Endothelial cell of umbilical vein (primary cell): ENCODE measurements around the gene OR6B2. TPM values are rescaled to one million over a fixed set of nuclear protein-coding genes. Genes with fewer than 3 reads are reported as not detected.

Experiments
- BruUV-seq: library from RNA; stranded (reverse); fragments of 400-500 nt; replicated peaks from 2 replicates; lab custom pipeline; 2021; lab: Mats Ljungman, UMichigan
- CTCF ChIA-PET: fragments of 300-600, 350-600 bp; sonication (Branson Sonifier 250); formaldehyde crosslinking; loops from one replicate; lab custom pipeline; 2021; ENCODE audit warnings: antibody characterized with exemption, inconsistent platforms; lab: Charles Lee
- POLR2A ChIA-PET: fragments of 300-600, 350-600 bp; sonication (Branson Sonifier 250); formaldehyde crosslinking; loops from one replicate; lab custom pipeline; 2021; ENCODE audit warnings: antibody characterized with exemption, inconsistent platforms; lab: Charles Lee
- DNase-seq: peaks from one replicate; pipeline ENCODE4 v3.0.0-alpha.2; 2011; ENCODE audit warnings: low read depth, low spot score
- FAIRE-seq: peaks from 2 replicates; lab custom pipeline; 2011; peaks lifted over from hg19 to GRCh38; lab: Jason Lieb, UNC
- H2AFZ ChIP-seq: 2 replicates; pipeline ENCODE4 v1.6.0; 2012; ENCODE audit warnings: low read depth, low read length, control low read depth, inconsistent platforms
- H3K27ac ChIP-seq: 2 replicates; pipeline ENCODE4 v1.5.1; 2011; ENCODE audit warnings: low read depth, mild to moderate bottlenecking, control low read depth, low read length, moderate library complexity; ENCODE audit not compliant: insufficient read depth
- H3K27me3 ChIP-seq, 2 experiments: 2 replicates each; pipeline versions ENCODE4 v1.6.0 to v1.6.1; 2011; ENCODE audit warnings: low read length in 2 of 2, mixed read lengths in 1 of 2; ENCODE audit not compliant: control insufficient read depth in 2 of 2, insufficient read depth in 2 of 2
- H3K36me3 ChIP-seq, 2 experiments: 2 replicates in 1 of 2; 3 replicates in 1 of 2; pipeline ENCODE4 v1.5.1; 2011; ENCODE audit warnings: low read length in 2 of 2, mild to moderate bottlenecking in 1 of 2, moderate library complexity in 1 of 2; ENCODE audit not compliant: control insufficient read depth in 2 of 2, insufficient read depth in 2 of 2; ENCODE audit errors: extremely low read depth in 1 of 2
- H3K4me1 ChIP-seq: 3 replicates; pipeline ENCODE4 v1.5.1; 2011; ENCODE audit warnings: mild to moderate bottlenecking, low read length; ENCODE audit not compliant: control insufficient read depth, insufficient read depth; ENCODE audit errors: extremely low read depth
- H3K4me2 ChIP-seq: 2 replicates; pipeline ENCODE4 v1.6.1; 2011; ENCODE audit warnings: low read length, control low read depth, mixed read lengths; ENCODE audit not compliant: insufficient read depth
- H3K4me3 ChIP-seq, 3 experiments: fragments of 200-600 bp in 1 of 3; sonication (generic), shearing (Covaris generic) in 1 of 3; replicated peaks in 1 of 3; 2 replicates each; pipeline ENCODE4 v1.5.1; 2011 to 2016; ENCODE audit warnings: control low read depth in 3 of 3, low read length in 3 of 3, mild to moderate bottlenecking in 2 of 3, inconsistent platforms in 1 of 3, low read depth in 1 of 3, moderate library complexity in 1 of 3; ENCODE audit not compliant: insufficient read depth in 1 of 3
- H3K79me2 ChIP-seq: 2 replicates; pipeline ENCODE4 v1.6.0; 2012; ENCODE audit warnings: low read length, inconsistent platforms; ENCODE audit not compliant: control insufficient read depth, insufficient read depth
- H3K9ac ChIP-seq: replicated peaks from 2 replicates; pipeline ENCODE3; 2011; ENCODE audit warnings: low read length, control low read depth; ENCODE audit not compliant: insufficient read depth; ENCODE audit errors: extremely low read depth
- H3K9me1 ChIP-seq: replicated peaks from 3 replicates; pipeline ENCODE4 v1.6.0; 2011; ENCODE audit warnings: mild to moderate bottlenecking, low read length; ENCODE audit not compliant: control insufficient read depth, insufficient read depth; ENCODE audit errors: extremely low read depth
- H3K9me3 ChIP-seq: replicated peaks from 2 replicates; pipeline ENCODE4 v1.5.1; 2012; ENCODE audit warnings: low read length, inconsistent platforms; ENCODE audit not compliant: control insufficient read depth, insufficient read depth
- H4K20me1 ChIP-seq: replicated peaks from 2 replicates; pipeline ENCODE3; 2011; ENCODE audit warnings: mild to moderate bottlenecking, low read length; ENCODE audit not compliant: control insufficient read depth, insufficient read depth; ENCODE audit errors: extremely low read depth
- EZH2 ChIP-seq: IDR thresholded peaks from 2 replicates; pipeline ENCODE4 v1.6.1; 2012; ENCODE audit warnings: borderline replicate concordance, low read depth, mild to moderate bottlenecking, moderate library complexity, low read length, inconsistent platforms; ENCODE audit not compliant: severe bottlenecking
- FOS ChIP-seq: IDR thresholded peaks from 2 replicates; pipeline ENCODE4 v1.6.1; 2011; ENCODE audit warnings: mild to moderate bottlenecking, low read length, moderate library complexity, borderline replicate concordance; ENCODE audit not compliant: insufficient read depth
- GATA2 ChIP-seq: IDR thresholded peaks from 2 replicates; pipeline ENCODE4 v1.7.0; 2011; ENCODE audit warnings: low read depth, mild to moderate bottlenecking, moderate library complexity, mixed read lengths, low read length; ENCODE audit not compliant: insufficient read length, insufficient read depth
- JUN ChIP-seq: IDR thresholded peaks from 2 replicates; pipeline ENCODE4 v1.6.1; 2011; ENCODE audit warnings: borderline replicate concordance, low read depth; ENCODE audit not compliant: insufficient read length, insufficient read depth
- MYC ChIP-seq: IDR thresholded peaks from one replicate; pipeline ENCODE4 v1.6.1; 2011; ENCODE audit warnings: mild to moderate bottlenecking, low read depth, low read length
- POLR2A ChIP-seq: IDR thresholded peaks from 2 replicates; pipeline ENCODE4 v1.6.1; 2012; ENCODE audit warnings: low read depth, mild to moderate bottlenecking, control low read depth, low read length
- POLR2AphosphoS5 ChIP-seq: IDR thresholded peaks from 2 replicates; pipeline ENCODE4 v1.6.1; 2012; ENCODE audit warnings: low read depth, mild to moderate bottlenecking, control low read depth, low read length, moderate library complexity; ENCODE audit not compliant: insufficient read depth
- dilution Hi-C: fragments of 300-500 bp; cut with MboI; formaldehyde crosslinking; loops from one replicate; pipeline ENCODE4 v1.15.0; 2019; ENCODE audit warnings: low sequenced_read_pairs; ENCODE audit not compliant: extremely low pct_ligation_motif_present
- intact Hi-C: fragments of 100-400 bp; cut with micrococcal nuclease; formaldehyde crosslinking; loops from one replicate; pipeline ENCODE4 v1.10.0; 2022
- polyA plus RNA-seq, 4 experiments: library from polyadenylated mRNA; depleted of rRNA in 3 of 4; stranded (reverse) in 3 of 4; unstranded in 1 of 4; fragments of >200 nt; gene quantifications; 2 replicates each; pipeline versions ENCODE4 v1.2.1 to v1.2.3, GENCODE V29; 2011 to 2012; ENCODE audit warnings: missing spikeins in 1 of 4
- total RNA-seq: library from RNA; stranded (reverse); gene quantifications from 2 replicates; pipeline ENCODE4 v1.2.3, GENCODE V29; 2021
- TF ChIP-seq, protein P1 (sequence below), 2 donors: IDR thresholded peaks; 1 replicate in 1 of 2; 2 replicates in 1 of 2; pipeline ENCODE4 v1.5.1; 2011; ENCODE audit warnings: low read length in 2 of 2, mild to moderate bottlenecking in 2 of 2, moderate library complexity in 2 of 2, control low read depth in 1 of 2, inconsistent platforms in 1 of 2, low read depth in 1 of 2; ENCODE audit not compliant: insufficient read depth in 1 of 2; ENCODE audit errors: extremely low read depth in 1 of 2

The OR6B2 gene
- total and polyA plus RNA-seq, 2 donors (not counting 3 experiments of a cell fraction or from before 2014, with no cell fraction given), result not detected

DNA sequence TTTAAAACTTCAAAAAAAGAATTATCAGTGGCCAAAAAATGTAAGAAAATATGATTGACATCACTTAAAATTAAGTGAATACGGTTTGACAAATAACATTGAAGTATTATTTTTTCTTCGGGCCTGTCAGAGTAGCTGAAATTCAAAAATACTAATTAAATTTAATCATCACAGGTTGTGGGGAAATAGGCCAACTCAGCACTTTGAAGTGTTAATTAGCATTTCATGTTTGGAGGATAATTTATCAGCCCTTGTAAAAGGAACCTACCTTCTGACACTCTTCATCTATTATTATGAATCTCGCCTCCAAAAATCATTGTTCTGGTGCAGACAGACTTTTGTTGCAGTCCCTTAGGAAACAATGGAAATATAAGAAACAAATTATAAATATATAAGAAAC lies 40.7 kb upstream of the OR6B2 start:
- dilution Hi-C loops, result no loop called here
- BruUV-seq, result no TSS peak

DNA sequence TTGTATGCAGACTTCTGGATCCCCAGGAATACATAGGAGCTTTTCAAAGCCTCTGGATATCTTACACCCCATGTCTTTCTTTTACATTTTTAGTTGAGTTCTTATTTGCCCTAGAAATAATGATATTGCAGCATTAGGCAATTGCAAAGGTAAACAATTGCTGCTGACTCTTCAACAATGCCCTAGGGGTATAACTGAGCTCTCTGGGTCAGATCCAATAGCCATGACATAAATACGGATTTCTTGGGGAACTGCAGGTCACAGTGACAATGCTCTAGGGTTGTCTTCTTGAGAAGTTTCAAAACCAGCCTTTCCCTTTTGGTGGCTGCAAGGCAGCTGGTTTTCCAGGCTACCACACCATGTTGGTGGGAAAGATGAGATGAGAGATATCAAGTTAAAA lies 39.6 kb upstream of the OR6B2 start:
- intact Hi-C loops, result no loop called here

More for the DNA sequence above, 40.7 kb upstream of the OR6B2 start:
- Histone ChIP-seq H3K36me3 (no peaks in the 10 kb centered on the region), H3K4me1 (no peaks in the 10 kb centered on the region), H3K27me3 (no peaks in the 10 kb centered on the region), H3K4me2 (no peak overlapping the region), H3K4me3 (no peak overlapping the region), H3K9ac (no peak overlapping the region), H3K79me2 (no peaks in the 10 kb centered on the region), H3K27ac (no peak overlapping the region), H3K9me3 (no peaks in the 10 kb centered on the region), H2AFZ (no peak overlapping the region), H3K9me1 (no peaks in the 10 kb centered on the region), H4K20me1 (no peaks in the 10 kb centered on the region)
- TF ChIP-seq JUN, result no peak
- TF ChIP-seq, protein P1, sequence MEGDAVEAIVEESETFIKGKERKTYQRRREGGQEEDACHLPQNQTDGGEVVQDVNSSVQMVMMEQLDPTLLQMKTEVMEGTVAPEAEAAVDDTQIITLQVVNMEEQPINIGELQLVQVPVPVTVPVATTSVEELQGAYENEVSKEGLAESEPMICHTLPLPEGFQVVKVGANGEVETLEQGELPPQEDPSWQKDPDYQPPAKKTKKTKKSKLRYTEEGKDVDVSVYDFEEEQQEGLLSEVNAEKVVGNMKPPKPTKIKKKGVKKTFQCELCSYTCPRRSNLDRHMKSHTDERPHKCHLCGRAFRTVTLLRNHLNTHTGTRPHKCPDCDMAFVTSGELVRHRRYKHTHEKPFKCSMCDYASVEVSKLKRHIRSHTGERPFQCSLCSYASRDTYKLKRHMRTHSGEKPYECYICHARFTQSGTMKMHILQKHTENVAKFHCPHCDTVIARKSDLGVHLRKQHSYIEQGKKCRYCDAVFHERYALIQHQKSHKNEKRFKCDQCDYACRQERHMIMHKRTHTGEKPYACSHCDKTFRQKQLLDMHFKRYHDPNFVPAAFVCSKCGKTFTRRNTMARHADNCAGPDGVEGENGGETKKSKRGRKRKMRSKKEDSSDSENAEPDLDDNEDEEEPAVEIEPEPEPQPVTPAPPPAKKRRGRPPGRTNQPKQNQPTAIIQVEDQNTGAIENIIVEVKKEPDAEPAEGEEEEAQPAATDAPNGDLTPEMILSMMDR (IDR thresholded peaks at IDR 0.05; ENCODE audit: extremely low read depth in 1 of 2, insufficient read depth in 1 of 2, low read depth in 1 of 2, low read length in 2 of 2), result no peak
- intact Hi-C loops, result no loop called here
- CTCF ChIA-PET, result no interaction called here
- POLR2A ChIA-PET, result no interaction called here
- FAIRE-seq (no peak), DNase-seq (no peak)

More for the DNA sequence above, 39.6 kb upstream of the OR6B2 start:
- DNase-seq, result no peak
- Histone ChIP-seq H4K20me1 (no peaks in the 10 kb centered on the region), H3K27me3 (no peaks in the 10 kb centered on the region), H3K27ac (no peak overlapping the region), H3K9me1 (no peaks in the 10 kb centered on the region), H3K9me3 (no peaks in the 10 kb centered on the region), H3K36me3 (no peaks in the 10 kb centered on the region), H3K4me3 (no peak overlapping the region), H3K79me2 (no peaks in the 10 kb centered on the region), H3K4me2 (no peak overlapping the region), H3K4me1 (no peaks in the 10 kb centered on the region), H2AFZ (no peak overlapping the region), H3K9ac (no peak overlapping the region)
- FAIRE-seq, result no peak
- CTCF ChIA-PET, result interaction anchor here (1.0 kb wide), 2 partner anchors 9 to 10 kb away, joined by 3 read pairs; no protein-coding TSS in a partner anchor
- POLR2A ChIA-PET, result no interaction called here
- TF ChIP-seq GATA2 (no peak), POLR2AphosphoS5 (no peak), MYC (no peak), EZH2 (no peak), FOS (no peak), POLR2A (no peak), JUN (no peak)
- TF ChIP-seq, protein P1 (IDR thresholded peaks at IDR 0.05; ENCODE audit: extremely low read depth in 1 of 2, insufficient read depth in 1 of 2, low read depth in 1 of 2, low read length in 2 of 2), result no peak
- no TSS peak for BruUV-seq
- dilution Hi-C loops, result no loop called here
